AG09319 (cell line): ENCODE measurements around the gene ALDH1A2.

Experiments
- DNase-seq: peaks from one replicate; pipeline ENCODE4 v3.0.0-alpha.2; 2010; ENCODE audit warnings: low read depth; ENCODE audit errors: extremely low read depth
- TF ChIP-seq, protein P1 (sequence below): IDR thresholded peaks from 2 replicates; pipeline ENCODE4 v1.5.1; 2011; ENCODE audit warnings: low read depth, mild to moderate bottlenecking, inconsistent platforms, low read length, moderate library complexity

Gene ALDH1A2

DNA sequence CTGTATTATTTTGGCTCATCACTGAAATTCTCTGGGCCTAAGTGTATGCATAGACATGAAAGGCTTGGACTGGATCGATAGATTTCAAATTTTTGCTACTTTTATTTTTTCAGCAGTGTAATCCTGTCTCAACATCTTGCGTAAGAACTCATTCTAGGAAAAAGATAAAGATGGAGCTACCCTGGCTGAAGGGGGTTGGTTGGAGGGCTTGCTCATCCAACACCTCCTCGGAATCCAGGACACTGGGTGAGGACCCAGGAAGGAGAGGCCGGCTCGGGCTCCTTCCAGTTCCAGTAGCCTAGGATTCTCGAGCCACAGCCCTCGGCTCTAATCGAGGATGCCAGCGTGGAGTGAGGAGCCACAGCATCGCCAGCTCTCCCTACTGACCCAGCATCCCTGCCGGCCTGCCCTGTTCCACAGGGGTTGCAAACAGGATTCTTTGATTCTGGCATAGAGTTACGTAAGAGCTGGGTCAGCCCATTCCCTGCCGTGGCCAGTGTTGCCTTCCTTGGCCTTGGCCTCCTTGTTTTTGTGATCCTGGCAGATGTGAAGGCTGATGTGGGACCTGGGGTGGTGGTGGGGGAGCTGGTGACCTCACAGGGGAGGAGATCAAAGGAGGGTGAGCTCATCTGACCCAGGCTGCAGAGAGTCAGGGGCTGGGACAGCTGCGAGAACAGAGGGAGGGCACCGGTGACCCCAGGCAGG, 149.5 kb downstream of the ALDH1A2 start:
- TF ChIP-seq, protein P1, sequence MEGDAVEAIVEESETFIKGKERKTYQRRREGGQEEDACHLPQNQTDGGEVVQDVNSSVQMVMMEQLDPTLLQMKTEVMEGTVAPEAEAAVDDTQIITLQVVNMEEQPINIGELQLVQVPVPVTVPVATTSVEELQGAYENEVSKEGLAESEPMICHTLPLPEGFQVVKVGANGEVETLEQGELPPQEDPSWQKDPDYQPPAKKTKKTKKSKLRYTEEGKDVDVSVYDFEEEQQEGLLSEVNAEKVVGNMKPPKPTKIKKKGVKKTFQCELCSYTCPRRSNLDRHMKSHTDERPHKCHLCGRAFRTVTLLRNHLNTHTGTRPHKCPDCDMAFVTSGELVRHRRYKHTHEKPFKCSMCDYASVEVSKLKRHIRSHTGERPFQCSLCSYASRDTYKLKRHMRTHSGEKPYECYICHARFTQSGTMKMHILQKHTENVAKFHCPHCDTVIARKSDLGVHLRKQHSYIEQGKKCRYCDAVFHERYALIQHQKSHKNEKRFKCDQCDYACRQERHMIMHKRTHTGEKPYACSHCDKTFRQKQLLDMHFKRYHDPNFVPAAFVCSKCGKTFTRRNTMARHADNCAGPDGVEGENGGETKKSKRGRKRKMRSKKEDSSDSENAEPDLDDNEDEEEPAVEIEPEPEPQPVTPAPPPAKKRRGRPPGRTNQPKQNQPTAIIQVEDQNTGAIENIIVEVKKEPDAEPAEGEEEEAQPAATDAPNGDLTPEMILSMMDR, result no peak
- DNase-seq, result no peak

DNA sequence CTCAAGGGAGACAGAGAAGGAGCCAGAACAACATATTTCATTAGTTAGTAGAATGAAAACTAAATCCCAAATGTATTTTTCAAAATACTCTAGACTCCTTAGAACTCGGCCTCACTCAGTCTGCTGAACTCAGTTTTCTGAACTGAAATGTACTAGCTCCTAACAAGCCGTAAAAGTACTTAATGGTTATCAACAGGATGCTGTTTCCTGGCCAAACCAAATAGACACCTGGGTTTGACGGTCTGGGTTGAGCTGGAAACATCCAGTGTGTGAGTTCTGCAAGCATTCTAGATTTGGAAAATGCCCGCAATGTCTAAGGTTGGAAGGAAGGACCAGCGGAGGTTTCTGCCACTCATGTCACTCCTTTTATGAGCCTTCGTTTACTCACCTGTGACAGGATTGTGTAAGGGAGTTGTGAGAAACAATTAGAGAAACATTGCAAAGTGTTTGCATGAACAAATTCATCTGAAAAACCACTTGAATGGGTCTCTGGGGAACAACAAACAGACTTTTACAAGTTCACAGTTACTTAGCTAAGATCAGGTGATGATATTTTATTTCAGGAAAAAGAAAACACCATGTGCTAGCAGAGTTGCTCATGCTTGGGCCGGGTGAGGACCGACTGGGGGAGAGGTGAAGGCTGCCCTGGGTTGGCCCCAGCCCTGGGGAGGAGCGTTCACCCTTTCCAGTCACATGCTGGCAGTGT, 151.0 kb downstream of the ALDH1A2 start:
- DNase-seq, result no peak
- TF ChIP-seq, protein P1, result no peak

DNA sequence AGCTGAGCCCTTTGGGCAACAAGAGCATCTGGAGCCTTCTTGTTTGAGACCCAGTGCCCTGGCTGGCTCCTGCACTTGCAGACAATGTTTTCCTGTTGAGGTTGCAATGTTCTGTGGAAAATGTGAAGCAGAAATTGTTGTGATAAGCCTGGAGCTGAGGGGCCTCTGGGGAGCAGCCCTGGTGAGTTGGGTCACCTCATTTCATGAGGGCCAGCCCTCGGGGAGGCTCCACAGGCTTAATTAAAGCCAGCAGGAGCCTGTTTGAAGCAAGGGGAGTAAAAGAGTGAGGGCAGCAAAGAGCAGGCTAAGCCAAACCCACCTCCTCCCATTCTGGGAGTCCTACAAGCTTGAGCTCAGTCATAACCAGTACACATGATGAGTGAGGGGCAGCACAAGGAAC, 154.3 kb downstream of the ALDH1A2 start:
- TF ChIP-seq, protein P1, result no peak
- peak; percentile 2 for DNase-seq

DNA sequence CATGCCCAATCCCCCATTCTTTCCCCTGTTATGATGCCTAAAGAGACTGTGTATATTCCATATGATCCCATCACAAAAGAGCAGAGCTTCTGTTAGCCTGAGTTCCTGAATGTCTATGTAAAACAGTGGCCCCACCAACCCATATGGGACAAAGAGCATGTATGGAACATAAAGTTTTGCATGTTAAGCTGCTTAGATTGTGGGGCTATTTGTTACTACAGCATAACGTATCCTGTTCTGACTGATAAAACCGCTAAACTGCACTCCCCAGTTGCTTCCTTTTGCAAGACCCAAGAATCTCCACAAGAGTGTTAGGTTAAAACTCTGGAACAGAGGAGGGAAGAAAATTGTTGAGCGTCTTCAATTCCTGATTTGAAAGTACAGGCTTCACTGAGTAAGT, 154.8 kb downstream of the ALDH1A2 start:
- TF ChIP-seq, protein P1, result no peak
- DNase-seq, result no peak

DNA sequence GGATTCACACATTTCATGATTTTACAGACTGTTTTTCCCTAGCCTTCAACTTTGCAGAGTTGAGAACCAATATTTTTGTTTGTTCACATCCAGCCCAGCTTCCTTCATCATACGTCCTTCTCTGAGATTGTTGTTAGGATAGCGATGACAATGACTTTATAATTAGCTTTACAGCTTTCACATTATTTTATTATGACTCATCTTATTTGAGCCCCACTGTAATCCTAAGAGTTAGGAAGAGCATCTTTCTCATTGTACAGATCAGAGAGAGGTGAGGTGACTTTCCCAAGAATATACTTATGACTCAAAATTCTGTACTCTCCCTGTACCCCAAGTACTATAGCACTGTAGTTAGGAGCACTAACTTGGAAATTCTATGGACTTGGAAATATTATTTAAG, 156.1 kb downstream of the ALDH1A2 start:
- DNase-seq, result no peak
- TF ChIP-seq, protein P1, result no peak

DNA sequence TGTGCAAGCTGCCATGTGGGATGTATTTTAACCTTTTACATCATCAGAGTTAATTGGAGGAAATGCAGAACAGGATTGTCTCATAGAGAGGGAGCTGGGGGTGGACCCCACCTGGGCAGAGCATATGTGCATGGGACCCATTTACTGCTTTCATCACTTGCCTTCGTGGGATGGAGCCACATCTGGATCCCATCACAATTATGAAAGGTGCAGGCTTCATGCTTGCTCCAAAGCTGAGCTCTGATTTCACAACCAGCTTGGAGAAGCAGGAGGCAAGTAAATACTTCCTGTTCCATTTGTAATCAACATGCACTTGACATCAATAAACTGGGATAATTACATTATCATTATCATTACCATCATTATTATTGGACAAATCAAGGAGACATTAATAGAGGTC, 161.9 kb downstream of the ALDH1A2 start:
- TF ChIP-seq, protein P1, result no peak
- DNase-seq, result no peak
